ENCODE results near the gene ZNF74.
"Not testable (repeated sequence)": the region's sequence is repeated elsewhere in the genome, so short reads cannot be mapped to it uniquely, and the experiment has no call there.

ZNF74 gene

GRCh38 chr22:20448630-20449029 is 54.7 kb downstream of the ZNF74 start:
- no peak overlapping the region for H3K4me3 ChIP-seq (ENCODE audit: low read depth, low read length)
- no peaks in the 10 kb centered on the region for H3K27me3 ChIP-seq
- H3K4me1 ChIP-seq = no peaks in the 10 kb centered on the region
- no peak for DNase-seq
- no peaks in the 10 kb centered on the region; the same call in 1 of the 2 replicates for H3K36me3 ChIP-seq
- TF ChIP-seq CTCF (IDR thresholded peaks at IDR 0.05; ENCODE audit: low read depth, low read length) = no peak
- no peaks in the 10 kb centered on the region for H3K9me3 ChIP-seq

- no peak overlapping the region for H3K4me3 ChIP-seq (ENCODE audit: low read depth, low read length)
- no peak for TF ChIP-seq CTCF (IDR thresholded peaks at IDR 0.05; ENCODE audit: low read depth, low read length)
- H3K36me3 ChIP-seq = no peaks in the 10 kb centered on the region; the same call in 1 of the 2 replicates
- DNase-seq = no peak
- no peaks in the 10 kb centered on the region for H3K9me3 ChIP-seq
- H3K4me1 ChIP-seq = no peaks in the 10 kb centered on the region
- no peaks in the 10 kb centered on the region for H3K27me3 ChIP-seq
These were observed 56.0 kb downstream of the ZNF74 start for GRCh38 chr22:20449819-20450550.

DNA sequence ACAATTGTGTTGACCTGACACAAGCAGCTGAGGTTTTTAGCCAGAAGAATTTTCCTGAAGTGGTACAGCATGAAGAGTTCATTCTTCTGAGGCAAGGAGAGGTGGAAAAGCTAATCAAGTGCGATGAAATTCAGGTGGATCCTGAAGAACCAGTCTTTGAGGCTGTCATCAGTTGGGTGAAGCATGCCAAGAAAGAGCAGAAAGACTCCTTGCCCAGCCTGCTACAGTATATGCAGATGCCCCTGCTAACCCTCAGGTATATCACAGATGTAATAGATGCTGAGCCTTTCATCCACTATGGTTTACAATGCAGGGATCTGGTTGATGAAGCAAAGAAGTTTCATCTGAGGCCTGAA is 56.6 kb downstream of the ZNF74 start:
- no peaks in the 10 kb centered on the region for H3K4me1 ChIP-seq
- DNase-seq = no peak
- H3K9me3 ChIP-seq = no peaks in the 10 kb centered on the region
- H3K27me3 ChIP-seq = no peaks in the 10 kb centered on the region
- no peak for TF ChIP-seq CTCF (IDR thresholded peaks at IDR 0.05; ENCODE audit: low read depth, low read length)
- H3K36me3 ChIP-seq = no peaks in the 10 kb centered on the region; the same call in 1 of the 2 replicates
- no peak overlapping the region for H3K4me3 ChIP-seq (ENCODE audit: low read depth, low read length)

- not testable (repeated sequence) for H3K4me1 ChIP-seq; DNase-seq; H3K9me3 ChIP-seq; H3K36me3 ChIP-seq; H3K27me3 ChIP-seq; H3K4me3 ChIP-seq (ENCODE audit: low read depth, low read length)
These were observed 57.3 kb downstream of the ZNF74 start for GRCh38 chr22:20451129-20451778.

- no peak for TF ChIP-seq CTCF (IDR thresholded peaks at IDR 0.05; ENCODE audit: low read depth, low read length)
- no peak for DNase-seq
- H3K9me3 ChIP-seq = no peaks in the 10 kb centered on the region
- H3K27me3 ChIP-seq = no peaks in the 10 kb centered on the region
- no peaks in the 10 kb centered on the region for H3K4me1 ChIP-seq
- H3K4me3 ChIP-seq (ENCODE audit: low read depth, low read length) = no peak overlapping the region
- no peaks in the 10 kb centered on the region for H3K36me3 ChIP-seq
These were observed 58.0 kb downstream of the ZNF74 start for GRCh38 chr22:20451920-20452319.

GRCh38 chr22:20453222-20453621 is 59.3 kb downstream of the ZNF74 start:
- Histone ChIP-seq H3K36me3 (peaks cover 6% of the 10 kb centered on the region; the same call in 1 of the 2 replicates), H3K4me3 (ENCODE audit: low read depth, low read length) (no peak overlapping the region), H3K4me1 (no peaks in the 10 kb centered on the region), H3K27me3 (no peaks in the 10 kb centered on the region), H3K9me3 (no peaks in the 10 kb centered on the region)
- no peak for DNase-seq
- no peak for TF ChIP-seq CTCF (IDR thresholded peaks at IDR 0.05; ENCODE audit: low read depth, low read length)

All from BE2C (cell line).